Measurements from ENCODE around the gene ZNF280D.
"Not testable (repeated sequence)": the region's sequence is repeated elsewhere in the genome, so short reads cannot be mapped to it uniquely, and the experiment has no call there.

ZNF280D gene, protein sequence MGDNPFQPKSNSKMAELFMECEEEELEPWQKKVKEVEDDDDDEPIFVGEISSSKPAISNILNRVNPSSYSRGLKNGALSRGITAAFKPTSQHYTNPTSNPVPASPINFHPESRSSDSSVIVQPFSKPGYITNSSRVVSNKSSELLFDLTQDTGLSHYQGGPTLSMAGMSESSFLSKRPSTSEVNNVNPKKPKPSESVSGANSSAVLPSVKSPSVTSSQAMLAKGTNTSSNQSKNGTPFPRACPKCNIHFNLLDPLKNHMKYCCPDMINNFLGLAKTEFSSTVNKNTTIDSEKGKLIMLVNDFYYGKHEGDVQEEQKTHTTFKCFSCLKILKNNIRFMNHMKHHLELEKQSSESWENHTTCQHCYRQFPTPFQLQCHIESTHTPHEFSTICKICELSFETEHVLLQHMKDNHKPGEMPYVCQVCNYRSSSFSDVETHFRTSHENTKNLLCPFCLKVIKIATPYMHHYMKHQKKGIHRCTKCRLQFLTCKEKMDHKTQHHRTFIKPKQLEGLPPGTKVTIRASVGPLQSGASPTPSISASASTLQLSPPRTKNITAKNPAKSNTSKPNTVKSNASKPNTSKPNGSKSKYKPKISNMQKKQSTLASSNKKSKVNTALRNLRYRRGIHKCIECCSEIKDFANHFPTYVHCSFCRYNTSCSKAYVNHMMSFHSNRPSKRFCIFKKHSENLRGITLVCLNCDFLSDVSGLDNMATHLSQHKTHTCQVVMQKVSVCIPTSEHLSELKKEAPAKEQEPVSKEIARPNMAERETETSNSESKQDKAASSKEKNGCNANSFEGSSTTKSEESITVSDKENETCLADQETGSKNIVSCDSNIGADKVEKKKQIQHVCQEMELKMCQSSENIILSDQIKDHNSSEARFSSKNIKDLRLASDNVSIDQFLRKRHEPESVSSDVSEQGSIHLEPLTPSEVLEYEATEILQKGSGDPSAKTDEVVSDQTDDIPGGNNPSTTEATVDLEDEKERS

DNA sequence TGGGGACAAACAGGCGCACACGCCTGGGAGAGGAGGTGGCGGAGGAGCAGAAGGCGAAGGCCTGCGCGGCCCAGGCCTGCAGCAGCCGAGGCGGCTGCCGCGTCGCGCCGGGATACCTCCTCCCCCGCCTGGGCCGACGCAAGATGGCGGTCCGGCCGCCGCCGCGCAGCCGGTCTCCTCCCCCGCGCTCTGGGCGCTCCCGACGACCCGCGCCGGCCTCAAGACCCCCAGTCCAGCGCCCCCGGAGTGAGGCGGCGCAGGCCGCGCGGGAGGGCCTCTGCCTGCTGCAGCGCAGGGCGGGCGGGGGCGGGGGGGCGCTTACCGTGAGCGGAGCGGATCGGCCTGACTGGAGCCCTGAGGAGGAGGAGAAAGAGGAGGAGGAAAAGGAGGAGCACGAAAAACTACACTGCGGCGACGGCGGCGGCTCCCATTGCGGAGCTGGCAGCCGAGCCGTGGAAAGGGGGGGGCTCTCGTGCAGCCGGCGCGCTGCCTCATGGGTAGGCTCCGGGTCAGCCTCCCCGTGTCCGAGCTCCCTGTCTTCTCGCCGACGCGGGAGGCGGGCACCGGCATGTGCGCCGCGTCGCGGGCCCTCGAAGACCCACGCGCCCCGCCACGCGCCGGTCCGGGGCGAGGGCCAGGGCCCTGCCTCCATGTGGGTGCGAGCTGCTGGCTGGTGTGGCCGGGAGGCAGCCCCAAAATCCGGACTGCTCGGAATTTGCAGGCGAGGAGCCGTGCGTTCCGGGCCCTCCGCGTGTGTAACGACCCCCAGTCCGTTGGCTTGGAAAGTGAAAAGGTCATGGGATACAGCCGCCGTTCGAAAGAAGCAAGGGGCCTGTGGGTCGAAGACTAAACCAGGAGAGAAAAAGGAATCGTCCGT is at the start of gene ZNF280D:
Gene ZNF280D, minus strand, starts transcription at position 374 of the 877 bp plus-strand sequence. CDS start 26,400 bp downstream, outside the sequence.
- peak; percentile 77 for DNase-seq

DNA sequence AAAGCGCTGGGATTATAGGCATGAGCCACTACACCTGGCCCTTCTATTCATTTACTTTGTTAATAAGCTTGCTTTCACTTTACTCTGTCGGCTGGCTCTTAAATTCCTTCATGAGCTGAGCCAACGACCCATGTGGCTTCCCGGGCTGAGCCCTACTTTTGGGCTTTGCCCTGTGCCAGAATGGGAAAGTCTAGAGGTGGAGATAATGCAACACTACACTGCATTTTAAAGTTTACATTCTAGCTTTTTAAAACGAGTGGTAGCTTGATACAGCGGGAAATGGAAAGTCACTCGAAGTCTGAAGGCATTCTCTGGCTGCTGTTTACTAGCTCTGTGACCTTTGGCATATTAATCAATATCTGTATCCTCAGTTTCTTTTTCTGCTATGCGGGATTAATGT is 49.0 kb upstream of the ZNF280D start:
- DNase-seq = no peak

DNA sequence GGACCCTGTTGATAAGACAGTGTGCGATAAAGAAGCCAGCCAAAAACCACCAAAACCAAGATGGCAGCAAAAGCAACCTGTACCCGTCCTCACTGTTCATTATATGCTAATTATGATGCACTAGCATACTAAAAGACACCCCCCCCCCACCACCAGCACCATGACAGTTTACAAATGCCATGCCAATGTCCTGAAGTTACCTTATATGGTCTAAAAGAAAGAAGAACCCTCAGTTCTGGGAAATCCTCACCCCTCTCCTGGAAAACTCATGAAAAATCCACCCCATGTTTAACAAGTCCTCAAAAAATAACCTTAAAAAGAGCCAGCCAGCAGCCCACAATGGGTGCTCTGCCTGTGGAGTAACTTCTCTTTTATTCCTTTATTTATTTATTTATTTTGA is 48.4 kb upstream of the ZNF280D start:
- DNase-seq = no peak

DNA sequence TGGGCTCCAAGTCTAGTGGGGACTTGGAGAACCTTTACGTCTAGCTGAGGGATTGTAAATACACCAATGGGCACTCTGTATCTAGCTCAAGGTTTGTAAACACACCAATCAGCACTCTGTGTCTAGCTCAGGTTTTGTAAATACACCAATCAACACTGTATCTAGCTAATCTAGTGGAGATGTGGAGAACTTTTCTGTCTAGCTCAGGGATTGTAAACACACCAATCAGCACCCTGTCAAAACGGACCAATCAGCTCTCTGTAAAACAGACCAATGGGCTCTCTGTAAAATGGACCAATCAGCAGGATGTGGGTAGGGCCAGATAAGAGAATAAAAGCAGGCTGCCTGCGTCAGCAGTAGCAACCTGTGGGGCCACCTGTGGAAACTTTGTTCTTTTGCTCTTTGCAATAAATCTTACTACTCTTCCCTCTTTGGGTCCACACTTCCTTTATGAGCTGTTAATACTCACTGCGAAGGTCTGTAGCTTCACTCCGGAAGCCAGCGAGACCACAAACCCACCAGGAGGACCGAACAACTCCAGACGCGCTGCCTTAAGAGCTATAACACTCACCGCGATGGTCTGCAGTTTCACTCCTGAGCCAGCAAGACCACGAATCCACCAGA is 46.9 kb upstream of the ZNF280D start:
- DNase-seq = not testable (repeated sequence)

DNA sequence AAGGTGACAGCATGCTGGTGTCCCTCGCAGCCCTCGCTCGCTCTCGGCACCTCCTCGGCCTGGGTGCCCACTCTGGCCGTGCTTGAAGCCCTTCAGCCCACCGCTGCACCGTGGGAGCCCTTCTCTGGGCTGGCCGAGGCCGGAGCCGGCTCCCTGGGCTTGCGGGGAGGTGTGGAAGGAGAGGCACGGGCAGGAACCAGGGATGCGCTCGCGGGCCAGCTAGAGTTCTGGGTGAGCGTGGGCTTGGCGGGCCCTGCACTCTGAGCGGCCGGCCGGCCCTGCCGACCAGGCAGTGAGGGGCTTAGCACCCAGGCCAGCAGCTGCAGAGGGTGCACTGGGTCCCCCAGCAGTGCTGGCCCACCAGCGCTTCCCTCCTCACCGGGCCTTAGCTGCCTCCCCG is 46.1 kb upstream of the ZNF280D start:
- DNase-seq = not testable (repeated sequence)

DNA sequence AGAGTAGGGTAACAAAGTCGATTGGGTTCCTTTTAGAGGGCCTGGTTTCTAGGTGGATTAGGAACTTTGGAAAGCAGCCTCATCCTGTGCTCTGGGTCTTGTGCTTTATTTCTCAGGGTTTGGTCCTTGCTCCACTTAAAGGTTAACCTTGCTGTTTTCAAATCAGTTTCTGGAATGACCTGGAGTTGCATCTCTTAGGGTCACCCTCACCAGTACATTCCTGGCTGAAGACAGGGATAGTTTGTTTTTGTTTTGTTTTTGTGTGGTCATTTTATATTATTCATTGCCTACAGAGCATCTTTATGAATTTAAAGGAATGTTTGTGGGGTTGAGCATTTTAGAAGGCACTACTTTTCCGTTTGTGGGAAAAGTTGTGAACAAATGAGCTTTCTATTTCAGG is 45.5 kb upstream of the ZNF280D start:
- no peak for DNase-seq

DNA sequence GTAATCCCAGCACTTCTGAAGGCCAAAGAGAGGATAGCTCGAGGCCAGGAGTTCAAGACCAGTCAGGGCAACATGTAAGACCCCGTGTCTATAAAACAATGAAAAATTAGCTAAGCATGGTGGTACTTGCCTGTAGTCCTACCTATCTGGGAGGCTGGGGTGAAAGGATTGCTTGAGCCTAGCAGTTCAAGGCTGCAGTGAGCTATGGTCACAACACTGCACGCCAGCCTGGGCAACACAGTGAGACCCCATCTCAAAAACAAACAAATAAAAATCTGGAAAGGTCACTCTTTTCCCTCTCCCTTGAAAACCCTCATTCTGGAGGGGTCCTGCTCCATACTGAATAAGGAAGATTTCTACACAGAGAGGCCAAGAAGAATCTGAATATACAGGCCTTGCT is 43.5 kb upstream of the ZNF280D start:
- DNase-seq = no peak

DNA sequence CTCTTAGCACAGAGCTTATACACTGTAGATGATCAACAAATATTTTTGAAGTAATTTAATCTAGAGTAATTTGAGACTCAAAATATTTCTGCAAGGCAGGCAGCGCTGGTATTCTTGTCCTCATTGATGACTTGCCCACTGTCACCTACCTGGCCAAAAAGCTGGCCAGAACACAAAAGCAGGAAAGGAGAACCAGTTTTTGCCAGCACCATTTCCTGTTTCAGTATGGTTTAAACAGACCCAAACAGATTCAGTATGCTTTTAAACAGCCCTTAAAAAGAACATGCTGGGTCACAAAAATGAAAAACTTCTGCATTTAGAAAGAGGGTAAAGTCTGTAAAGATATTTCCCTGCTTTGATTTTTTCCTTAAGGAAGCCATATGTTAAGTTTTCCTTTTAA is 42.3 kb upstream of the ZNF280D start:
- no peak for DNase-seq

DNA sequence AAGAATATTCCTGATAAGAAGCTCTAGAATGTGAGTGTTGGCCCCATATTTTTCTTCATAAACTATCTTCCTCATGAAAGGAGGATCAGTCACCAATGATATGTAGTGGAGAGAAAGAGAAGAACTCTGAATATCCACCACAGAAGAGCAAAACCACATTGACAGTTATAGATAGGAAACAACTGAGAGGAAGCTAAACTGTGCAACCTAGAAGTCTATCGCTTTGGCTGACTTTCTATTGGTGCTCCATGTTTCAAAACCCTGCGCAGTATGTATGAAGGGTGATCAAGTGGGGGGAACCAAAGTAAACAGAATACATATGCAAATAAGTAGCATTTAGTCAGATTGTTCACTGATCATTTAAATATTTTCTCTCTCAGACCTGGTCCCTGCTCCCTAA is 41.0 kb upstream of the ZNF280D start:
- DNase-seq = no peak

DNA sequence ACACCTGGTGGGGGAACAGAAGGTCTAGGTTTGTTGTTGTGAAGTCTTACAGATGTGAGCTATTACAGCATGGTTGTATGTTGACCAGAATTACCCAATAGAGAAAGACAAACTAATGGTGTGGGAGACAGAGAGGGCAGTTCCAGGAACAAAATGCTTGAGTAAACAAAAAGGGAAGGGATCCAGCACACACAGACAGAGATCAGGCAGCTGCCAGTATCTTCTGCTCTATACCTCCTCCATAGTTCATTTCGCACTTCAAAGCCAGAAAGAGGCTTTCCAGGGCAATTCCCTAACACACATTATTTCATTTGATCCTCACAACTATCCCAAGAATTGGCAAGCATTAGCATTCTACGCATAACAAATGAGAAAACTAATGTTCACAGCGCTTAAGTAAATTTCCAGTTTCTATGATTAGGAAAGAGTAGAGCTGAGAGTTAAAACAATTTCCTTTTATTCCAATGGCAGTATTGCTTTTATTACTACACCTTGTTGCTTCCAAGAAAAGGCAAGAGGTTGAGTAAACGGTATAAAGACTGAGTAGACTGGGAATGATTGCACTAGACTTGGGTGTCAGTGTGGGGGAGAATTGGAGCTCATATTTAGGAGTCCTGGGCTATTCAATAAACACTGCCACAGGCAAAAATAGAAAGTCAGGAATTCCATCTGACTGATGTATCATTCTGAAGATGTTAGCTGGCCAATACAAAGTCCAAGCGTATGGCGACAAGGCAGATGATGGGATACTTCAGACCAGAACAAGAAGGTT is 39.7 kb upstream of the ZNF280D start:
- no peak for DNase-seq

DNA sequence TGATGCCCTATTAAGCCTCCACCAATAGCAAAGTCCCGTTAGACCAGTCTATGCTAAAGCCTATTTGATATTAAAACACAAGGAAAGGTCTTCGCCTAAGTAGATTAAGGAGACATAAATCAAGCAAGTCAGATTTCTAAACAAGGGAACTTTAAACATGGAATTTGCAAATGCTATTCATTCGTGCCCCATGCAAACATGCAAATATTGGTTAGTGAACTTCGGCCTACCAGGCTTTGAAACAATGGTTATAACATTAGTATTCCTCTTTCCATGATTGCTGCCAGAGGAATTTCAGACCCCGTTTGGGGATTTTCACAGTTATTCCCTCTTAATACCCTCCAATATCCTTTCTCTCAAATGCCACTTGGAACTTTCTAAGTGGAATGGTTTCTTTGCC is 36.9 kb upstream of the ZNF280D start:
- DNase-seq = no peak

DNA sequence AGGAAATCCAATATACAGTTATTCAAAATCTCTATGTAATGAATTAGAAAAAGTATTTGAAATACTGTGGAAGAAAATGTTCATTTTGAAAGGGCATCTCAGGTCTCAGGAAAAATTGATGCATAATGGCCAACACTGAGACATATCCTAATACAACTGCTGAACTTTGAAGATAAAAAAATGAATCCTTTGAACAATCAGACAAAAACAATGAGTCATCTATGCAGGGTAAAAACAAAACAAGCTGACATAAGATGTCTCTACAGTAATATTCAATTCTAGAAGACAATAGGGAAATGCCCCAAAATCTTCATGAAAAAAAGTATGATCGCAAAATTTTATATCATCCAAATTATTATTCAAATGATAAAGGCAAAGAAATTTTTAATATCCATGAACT is 34.0 kb upstream of the ZNF280D start:
- DNase-seq = no peak

DNA sequence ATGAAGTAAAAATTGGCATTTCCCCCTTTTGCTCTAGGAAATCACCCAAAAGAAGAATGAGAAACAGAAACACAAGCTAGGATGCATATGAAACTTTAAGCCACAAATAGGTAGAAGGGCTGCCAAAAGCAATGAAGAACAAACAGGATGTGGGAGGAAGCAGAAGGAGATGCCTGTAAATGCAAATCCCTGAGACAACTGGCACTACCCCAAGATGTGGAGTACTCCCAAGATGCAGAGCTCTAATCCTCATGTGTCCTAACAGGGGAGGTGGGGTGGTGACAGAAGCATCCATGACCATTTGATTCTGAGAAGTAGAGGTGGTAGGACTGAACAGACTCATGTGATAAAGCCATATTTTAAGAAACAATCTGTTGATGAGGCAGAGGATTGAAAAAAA is 31.9 kb upstream of the ZNF280D start:
- no peak for DNase-seq

DNA sequence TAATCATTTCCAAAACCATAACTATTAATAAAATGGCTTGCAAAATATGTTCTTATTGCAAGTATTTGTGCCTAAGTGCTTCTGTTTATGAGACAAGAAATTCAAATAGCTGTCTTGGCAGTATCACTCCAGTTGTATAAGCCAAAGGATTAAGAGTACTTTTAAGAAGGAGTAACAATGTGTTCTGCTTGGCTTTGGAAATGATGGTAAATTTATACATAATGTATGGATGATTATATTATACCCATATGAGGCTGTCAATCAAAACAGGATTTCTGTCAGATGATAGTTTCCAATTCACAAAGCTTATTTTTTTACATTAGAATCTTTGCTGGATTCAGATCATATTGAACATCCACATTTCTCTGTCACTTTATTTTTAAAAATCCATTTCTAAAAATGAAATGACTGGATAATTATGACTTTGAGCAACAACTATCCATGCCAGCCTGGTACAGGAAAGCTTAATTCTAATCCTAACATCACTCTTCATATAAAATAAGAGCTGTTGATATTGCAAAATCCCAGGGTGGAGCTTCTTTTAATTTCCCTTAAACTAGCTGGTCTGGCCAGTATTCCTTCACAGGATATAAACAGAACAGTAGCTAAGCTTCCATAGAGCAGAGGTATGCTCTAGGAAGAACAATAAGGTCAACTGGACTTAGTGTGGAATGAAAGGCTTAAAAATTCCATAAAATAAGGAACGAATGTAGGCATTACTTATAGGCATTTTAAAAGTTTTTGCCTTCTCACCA is 30.0 kb upstream of the ZNF280D start:
- no peak for DNase-seq

DNA sequence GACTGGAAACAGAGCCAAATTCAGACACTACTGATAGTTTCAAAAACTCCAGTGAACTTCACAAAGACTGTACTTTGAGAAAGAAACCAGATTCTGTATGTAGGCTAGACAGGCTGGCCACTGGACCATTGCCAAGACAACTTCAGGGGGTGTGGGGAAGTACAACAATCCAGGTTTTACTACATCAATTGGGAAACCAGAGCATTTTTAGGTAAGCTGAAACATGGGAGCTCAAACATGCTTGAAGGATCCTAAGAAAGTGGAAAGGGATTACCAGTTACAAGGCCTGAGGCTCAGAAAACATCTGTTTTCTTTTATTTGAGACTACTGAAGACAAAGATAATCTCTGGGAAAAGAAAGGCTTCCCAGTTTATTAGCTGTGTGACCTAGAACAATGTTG is 26.9 kb upstream of the ZNF280D start:
- DNase-seq = no peak

DNA sequence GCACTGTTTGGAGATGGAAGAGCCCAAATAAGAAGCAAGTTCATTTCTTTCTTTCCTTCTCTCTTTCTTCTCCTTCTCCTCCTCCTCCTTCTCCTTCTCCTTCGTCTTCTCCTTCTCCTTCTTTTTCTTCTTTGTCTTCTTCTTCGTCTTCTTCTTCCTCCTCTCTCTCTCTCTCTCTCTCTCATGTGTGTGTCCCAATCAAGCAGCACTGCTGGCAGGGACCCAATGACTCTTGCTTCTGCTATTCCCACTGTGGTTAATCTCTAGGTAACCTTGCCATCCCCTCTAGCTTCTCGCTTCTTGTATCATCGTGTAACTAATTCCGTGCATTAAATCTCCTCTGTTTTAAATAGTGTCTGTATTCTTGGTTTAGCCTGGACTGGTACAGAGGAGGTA is 26.1 kb upstream of the ZNF280D start:
- DNase-seq = no peak

DNA sequence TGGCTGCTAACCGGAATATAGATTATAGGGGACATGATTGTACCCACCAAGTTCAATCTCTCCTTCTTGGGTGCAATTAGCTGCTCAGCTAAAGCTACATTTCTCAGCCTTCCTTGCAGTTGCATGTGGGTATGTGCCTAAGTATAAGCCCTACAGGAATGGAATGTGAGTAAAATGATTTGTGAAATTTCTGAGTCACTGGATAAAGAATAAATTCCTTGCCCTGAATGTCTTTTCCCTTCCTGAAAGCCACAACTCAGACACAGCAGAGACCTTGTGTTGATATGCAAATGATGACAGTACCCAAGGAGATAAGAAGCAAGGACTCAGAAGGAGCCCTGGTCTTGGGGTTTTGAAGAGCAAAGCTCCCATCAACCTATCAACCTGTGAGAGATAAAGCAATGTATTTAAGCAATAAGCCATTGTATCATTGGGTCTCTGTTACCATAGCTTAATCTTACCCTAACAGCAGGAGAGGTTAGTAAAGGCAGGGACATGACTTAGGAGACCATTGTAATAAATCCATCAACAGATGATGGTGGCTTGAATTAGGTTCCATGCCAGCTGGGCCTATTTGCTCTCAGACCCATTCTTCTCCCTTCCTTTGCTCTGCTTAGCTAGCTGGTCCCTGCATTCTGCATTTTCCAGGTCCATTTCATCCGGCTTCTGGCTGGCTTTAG is 25.6 kb upstream of the ZNF280D start:
- DNase-seq = no peak

DNA sequence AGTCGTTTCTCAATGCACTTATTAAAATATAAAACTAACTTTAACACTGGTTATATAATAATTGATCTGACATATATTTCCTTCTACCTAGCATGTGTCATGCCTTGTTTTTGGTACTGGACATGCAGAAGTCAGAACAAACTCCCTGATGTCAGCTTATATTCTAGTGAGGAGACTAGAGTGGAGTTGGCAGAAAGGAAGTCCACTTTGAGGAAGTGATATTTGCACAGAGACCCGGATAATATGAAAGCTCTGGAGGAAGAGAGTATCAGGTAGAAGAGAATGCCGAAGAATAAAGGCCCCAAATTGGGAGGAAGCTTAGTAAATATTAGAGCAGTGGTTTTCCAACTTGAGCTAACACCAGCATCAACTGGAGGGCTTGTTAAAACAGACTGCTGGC is 24.6 kb upstream of the ZNF280D start:
- DNase-seq = no peak

DNA sequence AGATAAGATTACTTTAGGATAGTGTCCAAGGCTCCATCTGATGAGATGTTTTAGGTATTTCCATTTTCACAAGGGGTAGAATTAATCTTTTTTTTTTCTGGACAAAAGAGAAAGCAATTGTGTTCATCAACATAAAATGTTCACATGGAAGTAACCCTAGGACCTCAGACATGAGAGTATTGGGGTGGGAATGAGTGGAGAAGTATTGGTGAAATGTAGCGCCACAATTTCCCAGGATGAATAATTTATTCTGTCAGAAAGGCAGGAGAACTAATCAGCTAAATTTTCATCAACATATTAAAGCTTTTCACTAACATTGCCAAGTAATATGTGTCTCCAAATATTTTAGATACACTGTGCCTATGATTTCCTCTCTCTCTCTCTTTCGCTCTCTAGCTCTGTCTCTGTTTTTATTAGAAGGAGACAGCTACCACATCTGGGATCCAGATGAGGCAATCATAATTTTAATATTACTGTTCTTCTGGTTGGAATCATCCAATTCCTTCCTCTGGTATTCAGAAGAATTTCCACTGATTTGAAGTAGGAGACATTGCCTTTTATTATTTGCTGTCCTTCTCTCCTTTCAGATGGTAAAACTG is 21.6 kb upstream of the ZNF280D start:
- no peak for DNase-seq

DNA sequence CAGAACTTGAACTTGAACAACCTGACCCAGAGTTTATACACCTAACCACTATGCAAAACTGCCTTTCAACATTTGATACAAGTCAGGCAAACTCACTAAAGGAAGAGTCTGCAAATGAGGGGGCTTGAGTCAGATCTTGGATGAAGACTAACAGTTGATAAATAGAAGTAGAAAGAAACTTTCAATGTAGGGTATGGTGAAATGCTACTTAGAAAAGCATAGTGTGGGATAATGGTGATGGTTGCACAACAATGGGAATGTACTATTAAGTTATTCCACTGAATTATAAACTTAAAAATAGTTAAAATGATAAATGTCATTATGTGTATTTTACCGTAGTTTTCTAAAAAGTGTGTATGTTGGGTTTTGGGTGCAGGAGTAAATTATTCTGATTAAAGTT is 19.7 kb upstream of the ZNF280D start:
- no peak for DNase-seq

Data from activated CD8-positive, alpha-beta memory T cell treated with anti-CD3 and anti-CD28 coated beads, Interleukin-2, amount 50 U/mL, for 4 hours (primary cell).